ENCODE results near the gene TMEM11.

DNA sequence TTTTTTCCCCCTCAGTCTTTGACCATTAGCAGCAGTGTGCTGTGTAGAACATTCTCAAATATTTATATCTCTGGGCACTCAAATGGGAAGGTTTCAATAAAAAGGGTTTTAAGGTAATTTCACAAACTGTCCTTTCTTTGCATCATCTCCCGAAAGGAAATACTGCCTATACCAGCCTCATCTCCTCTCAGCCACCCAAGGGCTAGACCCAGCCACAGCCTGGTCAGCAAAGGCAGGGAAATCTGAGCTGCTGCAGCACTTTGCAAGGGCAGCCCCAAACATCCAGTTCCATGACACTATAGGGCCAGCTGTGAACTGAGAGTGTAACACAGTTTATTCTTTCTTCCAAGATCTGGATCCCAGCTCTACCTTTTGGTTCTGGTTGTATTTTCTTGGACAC is 28.9 kb downstream of the TMEM11 start:
- TF ChIP-seq CTCF (IDR thresholded peaks at IDR 0.05; ENCODE audit: insufficient read depth, low read depth, low read length) (no peak), EZH2 (IDR thresholded peaks at IDR 0.05; ENCODE audit: insufficient read depth, low read length) (no peak)
